GM19397 (cell line): Measurements from ENCODE around the gene ABI3BP.

ENCODE experiments used
- ATAC-seq: cut with Tn5 transposase; IDR thresholded peaks from one replicate; pipeline ENCODE4 v1.9.1; 2021; ENCODE audit warnings: mild to moderate bottlenecking, moderate library complexity; ENCODE audit not compliant: unreplicated experiment

ABI3BP gene

DNA sequence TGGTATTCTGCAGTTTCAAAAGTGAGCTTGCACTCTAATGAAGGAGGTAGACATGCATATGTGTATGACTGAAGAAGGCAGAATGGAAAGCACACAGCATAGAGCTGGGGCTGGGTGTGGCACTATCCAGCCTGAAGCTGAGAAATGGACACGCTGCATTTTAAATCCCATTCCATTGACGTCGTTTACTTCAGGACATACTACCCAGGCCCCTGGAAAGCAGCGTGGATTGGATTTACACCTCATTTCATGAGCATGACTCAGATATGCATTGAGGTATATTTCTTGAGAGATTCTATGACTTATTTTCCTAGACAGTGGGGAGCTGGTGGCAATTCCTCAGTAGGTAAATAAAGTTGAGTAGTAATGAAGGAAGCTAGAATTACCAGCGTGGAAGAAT is 101.4 kb downstream of the ABI3BP start:
- ATAC-seq = no peak

DNA sequence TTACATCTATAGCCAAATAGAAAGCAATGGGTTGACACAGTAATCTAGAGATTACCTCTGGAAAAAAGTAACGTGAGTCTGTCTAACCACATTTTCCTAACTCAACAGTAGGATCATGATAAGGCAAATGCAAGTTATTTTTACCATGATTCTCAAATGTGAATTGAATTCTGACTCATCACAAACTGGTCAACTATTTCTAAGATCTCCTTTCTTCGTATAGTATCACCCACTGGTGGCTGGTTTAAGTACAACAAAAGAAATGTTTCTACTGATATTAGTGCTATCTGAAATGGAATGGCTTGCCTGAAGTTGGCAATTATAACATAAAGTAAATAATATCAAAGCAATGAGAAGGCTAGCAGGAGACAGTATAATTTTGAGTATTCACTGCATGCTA is 102.2 kb downstream of the ABI3BP start:
- no peak for ATAC-seq

DNA sequence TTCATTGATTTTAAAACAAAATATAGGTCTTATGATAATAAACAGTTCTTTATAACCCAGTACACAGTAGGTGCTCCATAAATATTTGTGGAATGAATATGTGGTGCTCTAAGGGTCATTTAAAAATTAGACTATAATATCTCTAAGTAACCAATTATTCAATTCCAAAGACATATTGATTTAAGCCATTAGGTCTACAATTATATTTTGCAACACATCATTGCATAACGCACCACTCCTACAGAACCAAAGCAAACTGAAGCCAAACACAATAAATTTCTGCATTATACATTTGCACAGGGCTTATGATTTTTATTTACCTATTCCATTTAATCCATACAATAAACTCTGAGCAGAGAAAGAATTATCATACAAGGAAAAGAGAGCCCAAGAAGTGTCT is 104.3 kb downstream of the ABI3BP start:
- no peak for ATAC-seq

DNA sequence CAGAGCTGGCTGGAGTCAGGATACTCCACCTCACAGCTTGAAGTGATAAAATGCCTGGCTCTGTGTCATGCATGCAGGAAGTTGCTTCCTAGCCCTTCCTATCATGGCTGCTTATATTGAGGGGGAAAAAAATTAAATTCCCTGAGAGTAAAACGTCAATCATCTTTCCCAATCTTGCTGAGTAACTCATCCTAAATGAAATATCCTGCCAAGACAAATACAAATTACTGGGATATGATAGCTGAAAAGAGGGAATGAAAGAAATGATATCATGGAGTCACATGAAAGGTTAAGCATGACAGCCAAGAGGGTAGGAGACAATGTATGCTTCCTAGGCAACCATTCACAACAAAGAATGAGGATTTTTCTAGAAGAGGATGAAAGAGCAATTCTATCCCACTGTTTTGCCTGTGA is 110.6 kb downstream of the ABI3BP start:
- ATAC-seq = no peak

DNA sequence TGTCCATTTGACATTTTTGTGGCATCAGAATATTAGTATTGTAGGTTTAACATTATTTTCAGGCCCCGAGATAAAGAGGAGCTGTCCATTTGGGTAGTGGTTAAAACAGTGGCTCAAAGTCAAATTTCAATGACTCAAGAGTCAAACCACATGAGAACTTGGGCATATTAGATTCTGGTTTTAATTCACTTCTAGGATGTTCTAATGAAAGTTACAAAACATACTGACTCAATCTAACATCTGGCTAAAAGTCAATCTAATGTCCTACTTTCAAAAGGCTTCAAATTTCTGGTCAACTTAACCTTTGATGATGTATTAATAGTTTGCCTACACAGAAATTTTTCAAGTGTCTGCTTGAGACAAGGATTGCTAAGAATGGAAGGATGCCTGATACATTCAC is 112.4 kb downstream of the ABI3BP start:
- ATAC-seq = no peak

DNA sequence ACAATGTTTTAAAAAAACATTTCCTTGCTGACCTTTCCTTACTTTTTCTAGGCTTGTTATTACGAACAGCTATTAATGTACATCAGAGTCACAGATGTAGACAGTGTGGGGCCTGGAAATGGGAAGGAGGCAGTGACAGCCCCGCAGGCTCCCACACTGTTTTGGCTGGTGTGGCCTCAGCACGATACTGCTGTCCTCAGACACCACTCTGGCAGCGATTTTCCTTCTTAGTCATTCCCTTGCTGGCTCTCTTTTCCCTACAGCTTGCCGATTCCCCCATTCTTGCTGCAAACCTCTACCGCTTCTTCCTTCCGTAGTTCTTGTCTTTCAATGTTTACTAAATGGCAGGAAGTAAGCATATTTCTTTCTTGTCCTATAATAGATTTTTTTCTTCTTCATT is 113.1 kb downstream of the ABI3BP start:
- ATAC-seq = no peak

DNA sequence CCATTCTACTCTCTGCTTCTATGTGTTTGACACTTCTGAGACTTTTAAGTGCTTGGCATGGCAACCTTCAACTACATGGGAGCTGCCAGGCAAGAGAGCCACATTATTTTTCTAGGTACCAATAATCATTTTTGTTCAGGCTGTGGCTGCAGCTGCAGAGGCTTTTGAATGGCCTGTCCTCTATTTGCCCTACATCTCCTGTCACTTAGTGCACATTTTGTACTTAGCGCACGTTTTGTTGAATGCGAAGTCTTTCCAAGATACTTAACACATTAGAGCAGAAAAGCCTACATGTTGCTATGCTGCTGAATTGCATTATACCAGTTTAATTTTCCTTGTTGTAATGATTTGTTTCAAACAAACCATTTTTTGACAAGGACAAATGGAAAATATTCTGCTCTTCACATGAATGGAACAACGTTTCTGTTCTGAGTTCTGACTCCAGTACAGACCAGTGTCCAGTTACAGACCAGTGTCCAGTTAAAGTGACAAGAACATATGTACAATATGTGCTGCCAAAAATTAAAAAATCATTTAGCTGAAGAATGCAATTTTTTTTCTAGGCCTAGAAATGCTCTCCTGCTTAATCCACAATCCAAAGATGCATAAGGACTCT is 113.9 kb downstream of the ABI3BP start:
- no peak for ATAC-seq

DNA sequence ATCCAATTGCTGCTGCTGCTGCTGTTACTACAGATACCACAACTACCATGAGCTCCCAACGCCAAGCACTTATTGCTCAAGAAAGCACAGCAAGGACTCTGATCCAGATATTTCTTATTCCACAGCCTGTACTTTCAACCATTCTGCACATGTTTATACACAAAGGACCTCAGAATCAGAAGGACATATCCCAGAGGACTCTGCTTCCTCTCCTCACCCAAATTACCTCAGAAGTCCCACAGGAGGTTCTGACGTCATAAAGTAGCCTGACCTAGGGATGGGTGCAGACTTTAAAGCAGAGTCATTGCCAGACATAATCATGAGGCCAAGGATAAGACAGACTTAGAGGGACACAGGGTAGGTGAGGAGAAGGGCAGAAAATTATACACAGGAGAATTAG is 115.9 kb downstream of the ABI3BP start:
- no peak for ATAC-seq

DNA sequence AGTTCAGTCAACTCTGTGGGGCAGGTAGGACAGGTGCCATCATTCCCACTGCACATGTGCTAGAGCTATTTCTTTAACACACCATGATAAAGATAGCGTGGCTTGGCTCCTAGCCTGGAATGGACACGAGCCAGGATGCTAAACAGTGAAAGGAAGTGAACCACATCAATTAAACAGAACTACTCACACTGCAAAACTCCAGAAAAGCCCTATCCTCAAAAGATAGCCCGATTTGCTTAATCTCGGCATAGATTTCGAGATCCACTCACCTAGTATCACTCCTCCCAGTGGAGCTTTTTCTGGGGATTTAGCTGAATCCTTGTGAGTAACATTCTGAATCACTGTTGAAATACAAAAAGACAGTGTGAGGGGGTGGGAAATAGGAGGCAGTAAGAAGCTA is 118.0 kb downstream of the ABI3BP start:
- no peak for ATAC-seq

DNA sequence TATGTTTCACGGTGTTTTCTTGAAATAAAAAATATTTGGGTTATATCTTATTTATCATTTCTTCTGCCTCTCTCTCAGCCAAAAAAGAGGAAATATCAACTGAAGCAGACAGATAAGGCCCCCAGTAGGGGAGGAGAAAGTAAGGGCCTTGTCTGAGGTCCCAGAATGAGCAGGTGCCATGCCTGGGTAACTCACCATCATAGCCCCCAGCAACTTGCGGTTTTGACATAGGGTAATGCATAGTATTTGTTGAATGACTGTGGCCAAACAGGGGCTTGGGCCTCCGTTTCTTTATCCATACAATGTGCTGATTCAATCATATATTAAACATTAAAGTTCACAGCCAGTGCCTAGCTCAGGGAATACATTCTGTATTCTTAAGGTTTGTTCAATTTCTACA is 119.6 kb downstream of the ABI3BP start:
- no peak for ATAC-seq

DNA sequence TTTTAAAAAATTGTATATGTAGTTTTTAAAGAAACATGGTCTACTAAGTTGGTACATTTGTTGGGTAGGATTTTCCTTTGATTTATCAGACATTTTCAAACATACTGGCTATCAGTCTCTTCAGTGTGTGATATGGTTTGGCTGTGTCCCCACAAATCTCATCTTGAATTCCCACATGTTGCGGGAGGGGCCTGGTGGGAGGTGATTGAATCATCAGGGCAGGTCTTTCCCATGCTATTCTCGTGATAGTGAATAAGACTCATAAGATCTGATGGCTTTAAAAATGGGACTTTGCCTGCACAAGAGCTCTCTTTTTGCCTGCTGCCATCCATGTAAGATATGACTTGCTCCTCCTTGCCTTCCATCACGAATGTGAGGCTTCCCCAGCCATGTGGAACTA is 121.9 kb downstream of the ABI3BP start:
- ATAC-seq = no peak

DNA sequence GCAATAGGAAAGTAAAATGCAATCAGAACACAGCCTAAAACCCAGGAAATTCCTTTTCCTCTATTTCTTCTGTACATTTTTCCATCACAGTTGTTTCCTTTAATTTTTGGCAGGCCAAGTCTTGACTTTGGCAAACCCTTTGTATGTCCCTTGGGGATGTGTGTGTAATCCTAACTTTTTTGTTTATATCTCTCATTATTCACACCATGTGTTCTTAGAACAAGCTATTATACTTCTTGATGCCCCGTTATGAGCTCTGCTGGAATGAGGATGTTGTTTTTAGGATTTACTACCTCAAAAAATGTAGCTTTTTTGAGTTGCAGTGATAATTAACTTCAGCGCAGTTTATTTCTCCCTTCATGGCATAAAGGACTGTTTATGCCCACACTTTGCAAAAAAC is 123.4 kb downstream of the ABI3BP start:
- no peak for ATAC-seq

DNA sequence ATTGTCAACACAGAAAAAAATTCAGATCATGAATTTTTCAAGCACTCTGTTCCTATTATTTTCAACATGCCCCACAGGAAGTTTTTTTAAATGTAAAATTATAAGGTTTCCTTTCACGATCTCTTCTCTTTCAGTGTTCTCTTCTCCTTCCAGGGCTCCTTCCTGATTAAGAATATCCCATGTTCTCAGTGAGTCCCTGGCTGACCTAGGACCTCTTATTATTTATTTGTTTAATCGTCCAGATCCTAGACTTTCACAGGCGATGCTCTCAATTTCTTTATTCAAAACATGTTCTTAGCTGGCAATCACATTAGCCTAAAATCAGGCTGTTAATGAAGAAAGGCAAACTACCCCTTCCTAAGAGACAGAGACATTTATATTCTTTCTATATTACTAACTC is 124.3 kb downstream of the ABI3BP start:
- no peak for ATAC-seq

DNA sequence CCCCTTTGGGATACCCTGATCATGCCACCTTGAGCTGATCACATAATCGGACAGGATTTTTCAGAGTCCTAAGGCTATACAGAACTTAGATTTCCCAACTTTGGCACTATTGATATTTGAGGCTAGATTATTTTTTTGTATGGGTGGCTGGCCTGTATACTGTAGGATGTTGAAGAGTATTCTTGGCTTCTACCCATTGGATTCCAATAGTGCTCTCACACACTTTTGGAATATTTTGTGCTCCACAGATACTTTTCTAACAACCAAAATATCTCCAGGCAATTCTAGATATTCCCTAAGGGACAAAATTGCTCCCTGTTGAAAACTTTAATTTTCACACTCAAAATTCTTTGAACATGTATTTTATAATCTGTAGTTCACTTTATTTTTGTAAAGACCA is 125.1 kb downstream of the ABI3BP start:
- no peak for ATAC-seq

DNA sequence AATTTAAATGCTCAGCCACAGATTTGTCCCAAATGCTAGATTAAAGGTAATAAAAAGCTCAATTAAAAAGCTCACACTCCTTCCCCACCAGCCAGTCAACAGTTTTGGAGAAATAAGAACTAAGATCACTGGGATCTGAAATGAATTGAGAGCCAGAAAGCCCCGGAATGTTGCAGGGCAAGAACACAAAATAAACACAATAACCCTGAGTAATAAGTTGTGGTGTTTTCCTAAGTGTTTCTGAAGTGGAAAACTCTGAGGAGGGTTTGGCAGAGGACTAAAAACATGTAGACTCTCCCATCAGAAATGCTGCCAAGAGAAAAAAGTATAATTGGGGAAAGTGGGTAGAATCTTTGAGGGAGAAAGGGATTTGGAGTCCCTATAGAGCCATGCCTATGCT is 127.8 kb downstream of the ABI3BP start:
- ATAC-seq = no peak

DNA sequence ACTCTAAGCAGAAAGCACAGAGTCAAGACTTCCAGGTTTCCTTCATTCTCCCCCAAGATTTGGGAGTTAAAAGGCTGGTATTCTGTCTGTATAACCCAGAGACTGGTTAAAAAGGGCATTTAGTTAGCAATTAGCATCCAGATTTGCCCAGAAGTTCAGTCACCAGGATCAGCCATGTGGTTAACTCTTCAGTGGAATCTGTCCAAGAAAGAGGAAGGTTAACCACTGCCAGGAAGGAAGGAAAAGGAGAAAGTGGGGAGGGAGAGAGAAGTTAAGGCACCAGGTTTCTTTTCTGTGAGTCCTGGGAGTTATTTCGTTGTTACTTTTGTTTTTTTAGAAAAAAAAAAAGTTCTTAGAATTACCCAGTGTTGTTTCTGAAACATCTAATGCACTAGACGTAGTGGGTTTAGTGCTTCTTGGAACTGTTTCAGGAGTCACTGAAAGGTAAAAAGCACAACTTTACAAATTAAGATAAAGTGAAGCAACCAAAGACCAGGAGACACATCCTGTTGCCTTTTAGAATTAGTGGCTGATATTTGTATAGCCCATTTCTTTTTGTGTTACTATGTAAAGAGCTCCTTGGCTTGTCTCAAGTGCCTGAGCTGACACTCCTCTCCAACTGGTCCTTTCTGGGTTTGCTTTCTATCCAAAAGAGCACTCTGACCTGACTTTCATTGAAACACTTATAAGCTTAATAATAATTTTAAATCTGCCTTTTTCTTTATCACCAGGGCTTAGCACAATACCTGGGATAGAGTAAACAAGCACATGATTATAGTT is 128.6 kb downstream of the ABI3BP start:
- no peak for ATAC-seq

DNA sequence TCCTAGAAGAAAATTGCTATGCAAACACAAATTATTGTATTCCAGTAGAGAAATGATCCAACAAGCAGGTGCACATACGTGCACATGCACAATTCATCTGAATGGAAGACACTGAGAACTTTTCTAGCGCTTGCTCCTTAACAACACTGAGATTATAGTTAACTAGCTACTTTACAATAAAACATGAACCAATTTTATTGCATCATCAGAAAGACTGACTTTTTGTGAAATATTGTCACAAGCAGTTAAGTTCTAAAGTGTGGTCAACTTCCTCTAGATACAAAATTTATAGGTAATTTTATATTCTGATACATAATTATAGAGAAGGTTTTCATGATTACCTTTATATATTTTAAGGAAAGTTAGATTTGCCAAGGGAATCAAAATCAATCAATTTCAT is 135.4 kb downstream of the ABI3BP start:
- ATAC-seq = no peak

DNA sequence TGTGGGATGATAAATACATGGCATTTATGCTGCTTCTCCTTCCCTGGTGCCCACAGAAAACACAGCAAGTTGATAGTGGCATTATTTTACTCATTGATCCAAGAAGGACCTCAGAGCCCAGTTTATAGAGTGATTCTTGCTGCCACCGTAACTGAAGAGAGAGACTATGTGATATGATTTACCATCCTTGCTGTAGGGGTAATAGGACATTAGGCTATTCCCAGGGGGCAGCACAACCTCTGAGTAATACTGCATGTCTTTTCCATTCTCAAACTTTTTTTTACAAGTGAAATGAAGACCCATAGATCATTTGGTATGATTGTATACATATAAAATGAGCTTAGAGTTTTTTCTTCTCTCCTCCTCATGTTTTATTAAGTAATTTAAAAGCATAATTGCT is 136.4 kb downstream of the ABI3BP start:
- no peak for ATAC-seq

DNA sequence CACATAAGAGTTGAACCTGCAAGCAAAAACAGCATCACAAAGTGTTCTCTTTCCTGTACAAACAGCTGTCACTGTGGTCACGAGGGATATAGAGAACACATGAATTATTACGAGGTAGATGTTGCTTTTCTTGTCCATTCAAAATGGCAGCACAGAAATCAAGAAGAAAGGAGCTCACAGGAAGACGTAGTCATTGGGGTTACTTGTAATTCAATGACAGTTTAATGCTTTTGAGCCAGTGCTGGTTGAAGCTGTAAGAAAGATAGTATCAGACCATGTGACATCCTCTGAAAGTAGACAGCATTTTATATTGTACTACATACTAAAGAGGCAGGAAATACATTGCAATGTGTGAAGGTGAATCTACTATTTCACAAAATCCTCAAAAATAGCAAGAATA is 140.4 kb downstream of the ABI3BP start:
- ATAC-seq = no peak

DNA sequence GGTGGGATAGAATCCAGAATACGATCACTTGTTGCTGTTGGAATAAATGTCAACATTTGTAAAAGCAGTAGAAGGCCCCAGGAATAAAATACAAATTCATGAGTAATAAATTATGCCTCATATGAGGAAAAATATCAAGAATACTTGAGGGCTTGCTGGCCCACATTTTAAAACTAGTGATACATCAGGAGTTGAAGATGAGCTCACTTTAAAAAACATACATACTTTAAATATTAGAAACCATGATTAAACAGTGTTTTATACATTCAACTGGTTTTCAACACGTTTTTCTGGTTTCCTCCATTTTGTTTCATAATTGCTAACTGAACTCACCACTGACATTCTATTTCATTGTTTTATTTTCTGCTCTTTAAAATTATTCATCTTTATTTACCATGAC is 142.5 kb downstream of the ABI3BP start:
- no peak for ATAC-seq

DNA sequence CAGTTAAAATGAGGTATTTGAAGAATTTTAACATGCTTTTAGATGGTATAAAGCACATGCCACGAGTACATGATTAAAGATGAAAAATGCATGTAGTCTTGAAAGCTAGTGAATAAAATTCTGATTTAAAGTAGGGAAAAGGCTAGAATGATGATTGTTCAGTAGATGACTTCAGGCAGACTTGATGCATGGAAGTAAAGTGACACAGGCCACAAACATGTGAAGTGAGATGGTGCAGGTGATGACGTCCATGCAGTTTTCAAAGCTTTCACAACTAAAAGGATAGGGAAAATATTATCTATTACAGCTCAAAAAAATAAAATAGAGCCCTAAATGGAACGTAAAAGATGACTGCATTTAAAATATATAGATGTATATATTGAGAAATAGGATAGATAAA is 143.1 kb downstream of the ABI3BP start:
- no peak for ATAC-seq

DNA sequence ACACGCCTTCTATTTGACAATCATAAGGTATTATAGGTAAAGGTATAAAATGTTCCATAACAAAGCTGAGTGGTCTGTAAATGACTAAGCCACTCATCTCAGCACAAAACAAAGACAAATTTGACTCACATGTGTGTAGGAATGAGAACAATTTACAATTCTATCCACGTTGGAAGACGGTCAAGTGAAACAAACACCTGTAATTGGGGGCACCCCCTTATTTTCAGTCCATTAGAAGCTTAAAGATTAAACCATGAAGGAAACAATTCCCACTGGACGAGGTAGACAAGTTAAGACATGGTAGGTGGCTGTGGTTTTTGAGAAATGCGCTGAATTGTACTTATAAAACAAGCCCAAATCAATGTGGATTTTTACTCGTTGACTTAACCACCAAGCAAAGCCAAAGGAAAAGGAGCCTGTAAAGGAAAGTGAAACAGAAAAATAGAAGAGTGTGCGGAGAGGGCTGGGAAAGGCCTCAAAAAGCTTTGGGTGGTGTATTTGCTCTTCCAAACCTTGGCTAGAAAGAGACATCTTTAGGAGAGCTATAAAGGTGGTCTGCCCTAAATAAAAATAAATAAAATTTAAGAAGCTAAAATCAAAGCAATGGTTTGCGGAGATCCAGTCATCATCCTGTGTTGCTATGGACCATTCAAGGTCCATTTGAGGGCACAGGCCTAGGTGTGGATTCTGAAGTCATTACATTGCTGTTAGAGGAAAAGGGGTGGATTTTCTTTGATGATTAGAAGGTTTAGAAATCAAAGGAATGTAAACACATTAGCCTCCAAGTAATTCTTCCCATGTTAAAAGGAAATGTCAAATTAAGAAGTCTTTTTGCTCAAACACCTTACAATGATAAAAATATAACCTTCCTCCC is 148.9 kb downstream of the ABI3BP start:
- ATAC-seq = no peak
